Femur (tissue), 1 donor: ENCODE data around the gene KLHL22.
"Not testable (repeated sequence)": the region's sequence is repeated elsewhere in the genome, so short reads cannot be mapped to it uniquely, and the experiment has no call there.

Experiments
- DNase-seq: peaks from one replicate; pipeline ENCODE4 v3.0.0-alpha.2; 2017

KLHL22 gene

DNA sequence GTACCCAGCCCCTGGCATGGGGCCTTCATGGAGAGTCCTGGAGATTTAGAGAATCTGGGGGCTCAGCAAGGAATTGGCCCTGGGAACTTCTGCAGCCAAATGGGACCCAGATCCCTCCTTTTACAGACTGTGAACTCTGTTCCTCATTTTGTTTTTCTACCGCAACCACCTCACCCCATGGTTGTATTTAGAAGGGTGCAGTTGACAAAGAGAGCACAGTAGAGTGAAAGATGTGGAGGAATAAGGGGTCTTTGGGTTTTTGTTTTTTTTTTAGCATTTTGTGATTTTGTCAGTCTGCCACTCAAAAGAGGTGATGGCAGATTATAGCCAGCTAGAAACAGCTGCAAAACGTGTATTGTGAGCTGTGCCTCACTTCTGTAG is 99.7 kb downstream of the KLHL22 start:
- no peak for DNase-seq

DNA sequence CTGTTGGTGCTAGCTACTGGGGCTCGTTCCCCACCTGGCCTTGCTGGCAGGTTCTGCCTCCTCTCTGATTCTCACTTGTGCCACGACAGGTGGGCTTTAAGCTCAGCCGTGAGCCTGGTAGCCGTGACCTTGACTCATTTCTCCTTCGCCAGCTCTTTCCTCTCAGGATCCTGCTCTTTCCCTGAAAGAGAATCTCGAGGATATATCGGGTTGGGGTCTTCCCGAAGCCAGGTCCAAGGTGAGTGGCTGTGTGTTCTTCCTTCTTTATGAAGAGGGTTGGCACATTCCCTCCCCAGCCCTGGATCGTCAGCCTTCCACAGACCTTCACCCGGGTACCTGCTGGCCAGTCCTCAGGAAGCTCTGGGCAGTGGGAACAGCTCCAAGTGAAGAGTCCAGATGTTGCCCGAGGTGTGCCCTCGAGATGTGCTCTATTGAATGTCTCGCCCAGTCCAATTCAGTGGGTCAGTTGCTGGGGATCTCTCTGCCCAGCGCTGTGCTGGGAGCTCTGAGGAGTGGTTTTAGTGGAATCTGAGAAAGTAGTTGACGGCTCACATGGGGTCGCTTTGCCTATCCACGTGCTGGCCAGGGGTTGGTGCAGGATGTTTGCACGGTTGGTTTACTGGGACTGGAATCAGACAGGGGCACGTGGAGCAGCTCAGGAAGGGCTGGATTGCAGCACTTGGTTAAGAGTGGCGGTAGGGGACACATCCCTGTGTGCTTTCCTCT is 100.3 kb downstream of the KLHL22 start:
- no peak for DNase-seq

DNA sequence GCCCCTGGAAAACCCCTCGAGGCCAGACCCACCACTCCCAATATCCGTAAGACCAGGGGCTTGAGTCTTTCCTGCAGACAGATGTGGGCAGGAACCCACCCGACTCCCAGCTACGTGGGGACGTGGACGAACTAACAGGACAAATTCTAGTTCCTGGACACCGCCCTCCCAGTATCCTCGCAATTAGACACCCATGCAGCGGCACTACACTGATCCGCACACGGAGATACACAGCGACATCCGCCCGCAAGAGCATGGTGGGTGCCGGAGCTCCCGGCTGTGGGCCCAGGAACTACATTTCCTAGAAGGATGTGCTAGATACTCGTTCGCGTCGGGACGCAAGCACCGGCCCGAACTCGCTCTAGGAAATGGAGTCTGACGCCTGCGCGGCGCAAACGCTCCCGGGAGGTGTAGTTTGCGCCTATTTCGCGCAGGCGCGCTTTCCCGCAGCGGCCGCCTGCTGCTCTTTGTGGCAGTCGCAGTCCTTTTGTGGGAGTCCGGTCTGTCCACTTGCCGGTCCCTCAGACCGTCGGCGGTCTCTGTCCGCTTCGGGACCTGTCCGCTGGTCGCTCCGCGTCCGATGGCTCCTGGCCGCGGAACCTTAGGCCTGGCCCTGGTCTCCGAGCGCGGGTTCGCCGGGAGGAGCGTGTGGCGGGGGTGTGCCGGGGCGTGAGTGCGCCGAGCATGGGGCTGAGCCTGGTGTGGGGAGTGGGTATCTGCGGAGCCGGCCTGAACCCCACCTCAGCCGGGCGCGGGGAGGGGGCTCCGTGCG is 101.7 kb downstream of the KLHL22 start, which contains the start of gene ZNF74:
Gene ZNF74, plus strand, starts transcription at position 447 of the 772 bp plus-strand sequence. CDS start 478 bp downstream, outside the sequence.
- DNase-seq: peak; percentile 95

DNA sequence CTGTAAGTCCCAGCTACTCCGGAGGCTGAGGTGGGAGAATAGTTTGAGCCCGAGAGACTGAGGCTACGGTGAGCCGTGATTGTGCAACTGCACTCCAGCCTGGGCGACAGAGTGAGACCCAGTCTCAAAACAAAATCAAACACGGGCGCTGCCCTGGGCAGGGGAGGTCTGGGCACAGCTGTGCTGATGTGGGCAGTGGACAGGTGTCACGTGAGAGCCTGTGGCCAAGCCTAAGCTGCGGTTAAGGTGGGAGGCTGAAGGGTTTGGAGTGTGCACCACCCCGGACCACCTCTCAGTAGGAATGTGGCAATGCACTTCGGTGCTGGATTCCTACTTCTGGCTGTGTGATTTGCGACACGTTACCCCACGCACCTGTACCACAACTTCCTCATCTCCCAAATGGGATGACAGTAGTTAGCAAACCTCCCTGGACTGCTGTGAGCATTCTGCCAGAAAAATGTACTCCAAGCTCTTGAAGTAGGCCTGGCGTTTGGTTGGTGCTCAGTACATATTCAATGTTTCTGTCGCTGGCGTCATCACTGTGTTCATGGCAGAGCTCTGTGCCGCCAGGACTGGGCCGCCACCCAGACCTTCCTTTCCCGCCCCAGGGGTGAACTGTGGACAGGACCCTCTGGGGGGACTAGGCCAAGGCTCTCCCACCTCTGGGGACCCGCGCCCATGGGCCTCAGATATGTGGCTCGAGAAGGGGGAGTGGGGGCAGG is 102.5 kb downstream of the KLHL22 start:
- DNase-seq: no peak

DNA sequence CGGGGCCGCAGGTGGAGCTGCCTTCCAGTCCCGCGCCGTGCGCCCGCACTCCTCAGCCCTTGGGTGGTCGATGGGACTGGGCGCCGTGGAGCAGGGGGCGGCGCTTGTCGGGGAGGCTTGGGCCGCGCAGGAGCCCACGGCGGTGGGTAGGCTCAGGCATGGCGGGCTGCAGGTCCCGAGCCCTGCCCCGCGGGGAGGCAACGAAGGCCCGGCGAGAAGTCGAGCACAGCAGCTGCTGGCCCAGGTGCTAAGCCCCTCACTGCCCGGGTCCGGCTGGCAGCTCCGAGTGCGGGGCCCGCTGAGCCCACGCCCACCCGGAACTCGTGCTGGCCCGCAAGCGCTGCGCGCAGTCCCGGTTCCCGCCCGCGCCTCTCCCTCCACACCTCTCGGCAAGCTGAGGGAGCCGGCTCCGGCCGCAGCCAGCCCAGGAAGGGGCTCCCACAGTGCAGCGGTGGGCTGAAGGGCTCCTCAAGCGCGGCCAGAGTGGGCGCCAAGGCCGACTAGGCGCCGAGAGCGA is 103.2 kb downstream of the KLHL22 start:
- DNase-seq: not testable (repeated sequence)
